ENCODE data around the gene MATN3. TPM values are rescaled to one million over a fixed set of nuclear protein-coding genes. Genes with fewer than 3 reads are reported as not detected.

Gene MATN3
- total RNA-seq, 1 donor from 2014 or later, result not detected

Other genes starting within 250 kb of the MATN3 start
- gene TTC32, start 110.7 kb downstream of the MATN3 start, total RNA-seq, result 14.0 and 15.7 TPM in 2 replicates
- gene WDR35, start 22.6 kb downstream of the MATN3 start, total RNA-seq, result 7.7 and 7.8 TPM in 2 replicates
- gene LAPTM4A, start 39.0 kb upstream of the MATN3 start, total RNA-seq, result 25.5 and 29.1 TPM in 2 replicates
- gene SDC1, start 212.5 kb upstream of the MATN3 start, total RNA-seq, result 0.26 and 0.27 TPM in 2 replicates

Data from activated T-helper 1 cell treated with anti-CD3 and anti-CD28 coated beads, Interleukin-12 subunit alpha, Interleukin-12 subunit beta, Interleukin-2, Interleukin-4 antibody, amounts not matched to agents 30 ng/mL and 10 ng/mL and 1 ng/mL, durations not matched to agents 14 hours and 24 hours and 36 hours (primary cell).